HEK293 (cell line): ENCODE data around the gene ENAH.

ENCODE experiments used
- ATF2 ChIP-seq: fragments of 450-650 bp; formaldehyde crosslinking; IDR thresholded peaks from 2 replicates; pipeline ENCODE4 v1.5.1; 2016; ENCODE audit warnings: missing biosample characterization, missing genetic modification characterization, low read depth
- CTCF ChIP-seq: fragments of 450-650 bp; formaldehyde crosslinking; IDR thresholded peaks from 2 replicates; pipeline ENCODE4 v1.5.1; 2016; ENCODE audit warnings: missing biosample characterization, missing genetic modification characterization
- HOXA7 ChIP-seq: sonication (generic); formaldehyde crosslinking; IDR thresholded peaks from 2 replicates; pipeline ENCODE4 v1.8.1; 2022; ENCODE audit warnings: missing genetic modification reagents, borderline replicate concordance
- ZBTB11 ChIP-seq: fragments of 450-650 bp; formaldehyde crosslinking; conservative IDR thresholded peaks from 2 replicates; pipeline ENCODE4 v1.5.1; 2016; ENCODE audit warnings: low read depth, missing biosample characterization, missing genetic modification characterization
- ZNF146 ChIP-seq: fragments of 450-650 bp; formaldehyde crosslinking; IDR thresholded peaks from 2 replicates; pipeline ENCODE4 v1.5.1; 2016; ENCODE audit warnings: missing biosample characterization, missing genetic modification characterization
- ZNF23 ChIP-seq: fragments of 450-650 bp; formaldehyde crosslinking; IDR thresholded peaks from 2 replicates; pipeline ENCODE4 v1.5.1; 2016; ENCODE audit warnings: missing biosample characterization, missing genetic modification characterization, borderline replicate concordance
- ZNF423 ChIP-seq: fragments of 450-650 bp; formaldehyde crosslinking; IDR thresholded peaks from 2 replicates; pipeline ENCODE4 v1.5.1; 2016; ENCODE audit warnings: missing biosample characterization, missing genetic modification characterization
- ZNF610 ChIP-seq: fragments of 450-650 bp; formaldehyde crosslinking; IDR thresholded peaks from 2 replicates; pipeline ENCODE4 v1.5.1; 2016; ENCODE audit warnings: missing biosample characterization, missing genetic modification characterization, borderline replicate concordance
- ZNF629 ChIP-seq: fragments of 450-650 bp; formaldehyde crosslinking; IDR thresholded peaks from 2 replicates; pipeline ENCODE4 v1.5.1; 2017; ENCODE audit warnings: missing biosample characterization, missing genetic modification characterization

- TF ChIP-seq ZNF146 (tag by site-specific recombination) = no peak
- TF ChIP-seq ZBTB11 (tag by site-specific recombination) = no peak
- TF ChIP-seq ZNF23 (tag by site-specific recombination) = no peak
- no peak for TF ChIP-seq CTCF (tag by site-specific recombination)
- no peak for TF ChIP-seq ZNF423
- TF ChIP-seq ZNF629 (tag by site-specific recombination) = no peak
- TF ChIP-seq ATF2 (tag by site-specific recombination) = no peak
- no peak for TF ChIP-seq ZNF610 (tag by site-specific recombination)
- TF ChIP-seq HOXA7 = no peak
Measured at GRCh38 chr1:225670806-225671733, 18.1 kb upstream of the ENAH start.
